OCI-M1 (cell line): ENCODE results near the gene IFI35.
A peak's percentile ranks its signal among the peaks of the same experiment; 100 is the strongest.
"Not testable (repeated sequence)": the region's sequence is repeated elsewhere in the genome, so short reads cannot be mapped to it uniquely, and the experiment has no call there.

ENCODE experiments used
- DNase-seq: peaks from one replicate; lab custom pipeline; 2025; lab: John Stamatoyannopoulos, UW

The IFI35 gene

DNA sequence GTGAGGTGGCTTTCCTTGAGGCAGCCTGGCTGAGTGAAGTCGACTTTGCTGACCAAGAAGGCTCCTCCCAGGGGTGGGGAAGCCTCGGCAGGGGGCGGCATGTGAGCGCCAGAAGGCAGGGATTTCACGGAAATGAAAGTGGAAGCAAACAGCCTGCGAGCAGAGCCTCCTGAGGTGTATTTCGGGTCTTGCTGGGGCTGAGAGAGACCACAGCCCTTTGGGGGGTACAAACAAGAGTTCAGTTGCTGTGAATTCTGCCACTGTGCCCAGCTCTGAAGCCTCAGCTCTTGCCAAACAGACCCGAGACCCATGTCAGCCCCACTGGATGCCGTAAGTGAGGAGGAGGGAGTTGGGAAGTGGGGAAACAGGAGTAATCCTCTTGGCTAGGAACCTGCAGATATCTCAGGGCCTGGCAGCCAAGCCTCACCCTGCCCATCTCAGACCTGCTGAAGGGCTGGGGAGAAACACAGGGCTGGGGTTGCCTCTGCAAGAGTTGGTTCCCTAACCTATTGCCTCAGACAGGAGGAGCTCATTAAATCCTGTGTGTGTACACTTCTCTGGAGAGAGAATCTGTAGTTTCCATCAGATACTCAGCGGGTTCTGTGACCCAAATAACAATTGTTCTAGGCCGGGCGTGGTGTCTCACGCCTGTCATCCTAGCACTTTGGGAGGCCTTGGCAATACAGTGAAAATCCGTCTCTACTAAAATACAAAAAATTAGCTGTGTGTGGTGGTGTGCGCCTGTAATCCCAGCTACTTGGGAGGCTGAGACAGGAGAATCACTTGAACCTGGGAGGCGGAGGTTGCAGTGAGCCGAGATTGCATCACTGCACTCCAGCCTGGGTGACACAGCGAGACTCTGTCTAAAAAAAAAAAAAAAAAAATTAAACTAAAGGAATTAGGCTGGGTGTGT lies at the start of gene IFI35:
Gene IFI35, plus strand, starts transcription at position 146 of the 913 bp plus-strand sequence. Its CDS starts 164 bp downstream, at position 310.
- DNase-seq = peak; percentile 94

DNA sequence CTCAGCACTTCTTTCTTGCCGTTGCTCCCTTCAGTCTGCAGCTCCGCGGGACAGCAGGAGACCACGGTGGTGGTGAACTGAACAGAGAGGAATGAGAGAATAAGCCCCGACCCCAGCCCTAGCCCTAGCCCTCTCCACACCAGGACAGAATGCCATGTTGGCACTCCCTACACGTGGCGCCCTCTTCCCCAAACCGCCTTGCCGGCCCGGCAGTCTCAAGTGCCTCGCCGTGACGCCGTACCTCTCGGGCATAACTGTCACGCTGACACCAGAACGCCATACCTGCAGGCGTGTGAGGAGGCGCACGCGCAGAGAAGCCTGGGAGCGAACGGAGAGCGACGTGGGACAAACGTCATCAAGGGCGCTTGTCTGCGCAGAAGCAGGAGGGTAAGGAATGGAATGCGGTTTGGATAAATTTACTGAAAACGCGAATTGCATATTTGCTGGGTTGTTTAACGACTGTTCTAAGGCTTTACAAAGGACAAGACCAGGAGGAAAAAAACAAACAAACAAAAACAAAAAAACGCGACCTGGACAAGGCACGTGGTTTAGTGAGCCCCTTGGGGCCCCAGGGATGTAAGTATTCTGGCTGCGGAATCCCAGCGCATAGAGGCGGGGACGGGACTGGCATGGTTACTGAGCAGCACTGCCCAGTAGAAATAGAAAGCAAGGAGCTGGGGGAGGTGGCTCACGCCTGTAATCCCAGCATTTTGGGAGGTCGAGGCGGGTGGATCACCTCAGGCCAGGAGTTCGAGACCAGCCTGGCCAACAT lies 42.2 kb upstream of the IFI35 start, which contains the start of gene AARSD1:
Gene AARSD1, minus strand, starts transcription at position 294 of the 772 bp plus-strand sequence. Its CDS starts 14 bp downstream, at position 280.
- peak; percentile 94 for DNase-seq

DNA sequence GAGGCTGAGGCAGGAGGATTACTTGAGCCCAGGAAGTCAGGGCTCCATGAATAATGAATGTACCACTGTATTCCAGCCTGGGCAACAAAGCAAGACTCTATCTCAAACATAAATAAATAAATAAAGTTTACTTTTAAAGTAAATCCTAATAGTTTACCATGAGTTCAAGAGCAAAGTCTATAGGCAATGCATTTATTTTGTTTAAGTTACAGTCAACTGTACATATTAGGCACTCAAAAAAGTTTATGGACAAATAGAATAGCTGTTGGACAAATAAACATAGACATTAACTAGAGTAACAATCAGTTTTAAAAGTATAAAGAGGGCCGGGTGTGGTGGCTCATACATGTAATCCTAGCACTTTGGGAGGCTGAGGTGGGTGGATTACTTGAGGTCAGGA lies 38.7 kb upstream of the IFI35 start:
- no peak for DNase-seq

DNA sequence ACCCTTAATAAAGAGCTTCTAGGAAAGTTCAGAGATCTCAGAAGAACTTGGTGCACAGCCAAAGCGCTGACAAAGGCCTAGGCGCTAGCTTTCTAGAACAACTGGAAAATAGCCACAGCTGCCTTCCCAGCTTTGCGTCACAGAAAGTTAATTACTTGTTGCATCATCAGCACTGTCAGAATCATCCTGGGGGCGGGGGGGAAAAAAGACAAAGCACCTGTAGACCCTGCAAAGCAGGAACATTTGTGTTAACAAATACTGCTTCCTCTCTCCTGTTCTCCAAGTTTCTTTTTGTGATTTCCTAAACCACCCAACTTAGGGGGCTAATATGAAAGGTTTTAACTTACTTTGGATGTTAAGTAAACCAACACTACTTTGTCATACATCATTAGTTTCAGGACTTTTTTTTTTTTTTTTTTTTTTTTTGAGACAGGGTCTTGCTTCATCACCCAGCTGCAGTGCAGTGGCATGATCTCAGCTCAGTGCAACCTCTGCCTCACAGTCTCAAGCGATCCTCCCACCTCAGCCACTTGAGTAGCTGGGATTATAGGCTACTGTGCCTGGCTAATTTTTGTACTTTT lies 37.5 kb upstream of the IFI35 start:
- DNase-seq = peak; percentile 63

DNA sequence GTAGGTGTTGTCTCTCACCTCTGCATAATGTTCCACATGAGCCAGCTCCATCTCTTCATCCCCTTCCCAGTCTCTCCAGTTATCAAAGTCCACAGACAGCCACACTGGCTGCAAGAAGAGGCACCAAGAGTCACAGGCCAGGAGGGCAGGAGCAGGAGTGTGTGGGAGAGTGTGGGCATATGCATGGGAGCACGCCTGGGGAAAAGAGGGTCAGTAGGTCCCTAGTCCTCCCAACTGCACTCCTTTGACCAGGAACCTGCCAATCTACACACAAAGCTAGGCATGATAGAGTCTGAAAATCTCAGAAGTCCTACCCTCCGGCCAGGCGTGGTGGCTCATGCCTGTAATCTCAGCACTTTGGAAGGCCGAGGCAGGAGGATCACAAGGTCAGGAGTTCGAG lies 35.0 kb upstream of the IFI35 start:
- DNase-seq = no peak

DNA sequence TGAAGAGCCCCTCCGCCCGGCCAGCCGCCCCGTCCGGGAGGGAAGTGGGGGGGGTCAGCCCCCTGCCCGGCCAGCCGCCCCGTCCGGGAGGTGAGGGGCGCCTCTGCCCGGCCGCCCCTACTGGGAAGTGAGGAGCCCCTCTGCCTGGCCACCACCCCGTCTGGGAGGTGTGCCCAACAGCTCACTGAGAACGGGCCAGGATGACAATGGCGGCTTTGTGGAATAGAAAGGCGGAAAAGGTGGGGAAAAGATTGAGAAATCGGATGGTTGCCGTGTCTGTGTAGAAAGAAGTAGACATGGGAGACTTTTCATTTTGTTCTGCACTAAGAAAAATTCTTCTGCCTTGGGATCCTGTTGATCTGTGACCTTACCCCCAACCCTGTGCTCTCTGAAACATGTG lies 33.3 kb upstream of the IFI35 start:
- DNase-seq = not testable (repeated sequence)

DNA sequence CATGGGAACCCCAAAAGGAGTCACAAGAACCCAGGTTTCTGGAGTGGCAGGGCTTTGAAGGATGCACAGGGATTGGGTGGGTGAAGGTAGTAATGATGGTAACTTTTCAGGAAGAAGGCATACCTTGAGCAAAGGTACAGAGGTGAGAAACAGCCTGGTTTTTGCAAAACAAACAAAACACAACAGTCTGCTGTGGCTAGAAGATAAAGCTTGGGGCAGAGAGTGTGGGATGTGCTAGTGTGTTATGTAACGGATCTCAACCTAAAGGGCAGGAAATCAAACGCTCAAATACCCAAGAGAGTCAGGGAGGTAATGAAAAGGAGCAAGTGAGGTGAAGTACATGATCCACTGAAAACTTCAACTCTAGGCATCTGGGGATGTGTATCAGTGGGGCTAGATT lies 31.3 kb upstream of the IFI35 start:
- DNase-seq = no peak

DNA sequence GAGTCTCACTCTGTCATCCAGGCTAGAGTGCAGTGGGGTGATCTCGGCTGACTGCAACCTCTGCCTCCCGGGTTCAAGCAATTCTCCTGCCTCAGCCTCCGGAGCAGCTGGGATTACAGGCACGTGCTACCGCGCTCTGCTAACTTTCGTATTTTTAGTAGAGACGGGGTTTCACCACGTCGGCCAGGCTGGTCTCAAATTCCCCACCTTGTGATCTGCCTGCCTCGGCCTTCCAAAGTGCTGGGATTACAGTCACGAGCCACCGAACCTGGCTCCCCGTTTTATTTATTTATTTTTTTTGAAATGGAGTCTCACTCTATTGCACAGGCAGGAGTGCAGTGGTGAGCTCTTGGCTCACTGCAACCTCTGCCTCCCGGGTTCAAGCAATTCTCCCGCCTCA lies 30.9 kb upstream of the IFI35 start:
- not testable (repeated sequence) for DNase-seq

DNA sequence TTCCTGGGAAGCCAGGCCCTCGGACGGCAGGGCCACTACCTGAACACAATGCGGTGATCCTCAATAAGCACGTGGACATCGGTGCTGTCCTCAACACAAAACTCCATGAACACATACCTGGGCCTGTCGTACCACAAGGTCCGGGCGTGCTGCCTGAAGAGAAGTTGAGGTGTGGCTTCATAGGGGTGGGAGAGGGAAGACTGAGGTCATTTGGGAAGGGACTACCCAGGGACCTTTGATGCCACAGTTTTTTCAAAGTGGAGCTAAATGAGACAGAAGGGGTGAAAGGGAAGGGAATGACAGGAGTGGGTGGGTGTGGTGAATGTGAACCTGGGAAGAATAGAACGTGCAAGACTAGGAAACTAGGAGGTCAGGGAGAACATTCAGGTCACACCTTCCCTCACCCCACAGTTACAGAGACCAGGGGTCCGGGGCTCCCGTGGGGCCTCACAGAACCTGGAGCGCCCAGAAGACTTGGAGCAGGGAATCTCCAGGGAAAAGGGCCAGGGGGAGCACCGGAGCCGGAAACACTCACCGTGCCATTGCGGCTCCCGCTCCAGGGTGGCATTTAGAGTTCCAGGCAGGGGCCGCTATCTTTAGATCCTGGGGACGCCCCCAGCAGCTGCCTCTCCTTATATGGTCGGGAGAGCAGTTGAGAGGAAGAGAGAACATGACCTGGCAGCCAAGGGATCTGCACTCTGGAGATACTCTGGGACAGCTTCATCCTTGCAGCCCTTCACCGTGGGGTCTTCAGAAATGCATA lies 26.9 kb upstream of the IFI35 start, which contains the start of gene PTGES3L:
Gene PTGES3L, minus strand, starts transcription at position 570 of the 763 bp plus-strand sequence. Its CDS starts 27 bp downstream, at position 543.
- DNase-seq = peak; percentile 80

DNA sequence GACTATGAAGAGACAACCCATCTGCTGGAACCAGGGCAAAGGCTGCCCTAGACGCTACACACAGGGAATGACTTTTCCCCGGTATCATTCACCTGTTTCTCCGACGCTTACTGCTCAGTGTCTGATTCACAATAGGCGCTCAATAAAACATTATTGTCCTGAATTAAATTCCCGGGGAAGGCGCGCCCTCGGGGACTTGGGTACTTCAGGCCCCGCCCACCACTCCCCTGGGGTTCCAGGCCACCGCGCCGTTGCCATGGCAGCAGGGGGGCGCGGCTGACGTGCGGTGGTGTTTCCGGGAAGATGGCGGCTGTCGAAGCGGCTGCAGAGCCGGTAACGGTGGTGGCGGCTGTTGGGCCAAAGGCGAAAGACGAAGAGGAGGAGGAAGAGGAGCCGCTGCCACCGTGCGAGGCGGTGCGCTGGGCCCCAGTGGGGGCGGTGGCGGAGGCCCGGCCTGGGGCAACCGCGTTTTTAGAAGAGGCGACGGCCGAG lies 26.3 kb upstream of the IFI35 start, which contains the start of gene RUNDC1:
Gene RUNDC1, plus strand, starts transcription at position 292 of the 492 bp plus-strand sequence. Its CDS starts 12 bp downstream, at position 304.
- DNase-seq = peak; percentile 88

DNA sequence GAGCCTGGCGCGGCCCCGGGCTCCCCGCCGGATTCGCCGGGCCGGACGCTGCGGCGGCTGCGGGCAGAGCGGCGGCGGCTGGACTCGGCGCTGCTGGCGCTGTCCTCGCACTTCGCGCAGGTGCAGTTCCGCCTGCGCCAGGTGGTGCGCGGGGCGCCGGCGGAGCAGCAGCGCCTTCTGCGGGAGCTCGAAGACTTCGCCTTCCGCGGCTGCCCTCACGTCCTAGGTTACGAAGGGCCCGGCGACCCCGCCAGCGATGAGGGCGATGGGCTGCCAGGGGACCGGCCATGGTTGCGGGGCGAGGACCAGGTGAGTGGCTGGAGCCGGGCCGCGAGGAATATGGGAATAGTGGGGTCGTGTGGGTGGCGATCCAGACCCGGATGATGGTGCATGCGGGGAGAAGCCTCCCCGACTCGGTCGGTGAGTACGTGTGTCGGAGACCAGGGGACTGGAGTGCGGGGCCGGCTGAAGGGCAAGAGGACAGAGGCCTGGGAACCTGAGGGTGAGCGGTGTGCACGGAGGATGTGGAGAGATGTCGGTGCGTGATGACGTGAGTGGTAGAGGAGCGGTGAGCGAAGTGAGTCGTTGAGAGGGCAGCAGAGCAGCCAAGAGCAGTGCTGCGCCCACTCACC lies 25.7 kb upstream of the IFI35 start:
- DNase-seq = peak; percentile 59

DNA sequence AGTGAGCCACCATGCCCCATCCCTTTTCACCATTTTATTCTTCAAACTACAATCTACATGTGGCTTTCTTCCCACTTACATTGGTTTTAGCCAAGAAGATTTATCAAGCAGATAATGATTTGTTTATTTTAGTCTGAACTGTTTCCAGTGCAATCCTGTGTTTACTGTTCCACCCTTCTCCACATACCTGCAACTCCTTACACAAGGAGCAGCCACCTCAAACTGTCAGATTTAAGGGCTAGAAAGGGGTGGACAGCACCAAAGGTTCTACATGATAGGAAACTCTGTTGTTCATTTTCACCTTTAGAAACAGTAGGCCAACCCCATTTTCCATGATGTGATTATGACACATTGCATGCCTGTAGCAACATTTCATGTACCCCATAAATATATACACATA lies 24.3 kb upstream of the IFI35 start:
- DNase-seq = no peak

DNA sequence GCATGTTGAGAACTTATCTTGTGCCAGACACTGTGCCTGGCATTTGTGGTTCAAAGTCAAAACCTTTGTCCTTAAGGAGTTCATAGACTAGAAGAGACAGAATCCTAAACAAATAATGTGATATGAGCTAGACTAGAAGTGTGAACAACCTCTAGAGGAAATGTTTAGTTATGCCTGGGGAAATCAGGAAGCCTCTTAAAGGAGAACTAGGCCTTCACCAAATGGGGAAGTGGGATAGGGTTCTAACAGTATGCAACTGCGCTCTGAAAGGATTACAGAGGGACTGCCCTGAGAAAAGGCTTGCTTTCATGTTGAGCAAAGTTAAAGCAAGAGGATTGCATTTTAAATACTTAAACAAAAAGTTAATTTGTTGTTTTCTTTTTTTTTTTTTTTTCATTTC lies 21.4 kb upstream of the IFI35 start:
- DNase-seq = peak; percentile 80

DNA sequence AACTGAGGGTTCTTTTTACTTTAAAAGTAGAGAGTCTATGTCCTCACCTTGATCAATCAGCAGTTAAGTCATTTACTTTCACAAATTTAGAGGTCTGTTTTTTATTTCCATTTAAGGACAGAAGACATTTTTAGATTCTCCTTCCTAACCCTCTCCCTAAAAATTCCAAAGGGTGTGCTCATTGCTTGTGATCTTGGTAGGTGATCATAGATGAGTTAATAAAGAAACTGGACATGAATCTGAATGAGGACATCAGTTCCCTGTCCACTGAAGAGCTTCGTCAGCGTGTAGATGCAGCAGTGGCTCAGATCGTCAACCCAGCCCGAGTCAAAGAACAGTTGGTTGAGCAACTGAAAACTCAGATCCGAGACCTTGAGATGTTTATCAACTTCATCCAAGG lies 17.4 kb upstream of the IFI35 start:
- DNase-seq = no peak

DNA sequence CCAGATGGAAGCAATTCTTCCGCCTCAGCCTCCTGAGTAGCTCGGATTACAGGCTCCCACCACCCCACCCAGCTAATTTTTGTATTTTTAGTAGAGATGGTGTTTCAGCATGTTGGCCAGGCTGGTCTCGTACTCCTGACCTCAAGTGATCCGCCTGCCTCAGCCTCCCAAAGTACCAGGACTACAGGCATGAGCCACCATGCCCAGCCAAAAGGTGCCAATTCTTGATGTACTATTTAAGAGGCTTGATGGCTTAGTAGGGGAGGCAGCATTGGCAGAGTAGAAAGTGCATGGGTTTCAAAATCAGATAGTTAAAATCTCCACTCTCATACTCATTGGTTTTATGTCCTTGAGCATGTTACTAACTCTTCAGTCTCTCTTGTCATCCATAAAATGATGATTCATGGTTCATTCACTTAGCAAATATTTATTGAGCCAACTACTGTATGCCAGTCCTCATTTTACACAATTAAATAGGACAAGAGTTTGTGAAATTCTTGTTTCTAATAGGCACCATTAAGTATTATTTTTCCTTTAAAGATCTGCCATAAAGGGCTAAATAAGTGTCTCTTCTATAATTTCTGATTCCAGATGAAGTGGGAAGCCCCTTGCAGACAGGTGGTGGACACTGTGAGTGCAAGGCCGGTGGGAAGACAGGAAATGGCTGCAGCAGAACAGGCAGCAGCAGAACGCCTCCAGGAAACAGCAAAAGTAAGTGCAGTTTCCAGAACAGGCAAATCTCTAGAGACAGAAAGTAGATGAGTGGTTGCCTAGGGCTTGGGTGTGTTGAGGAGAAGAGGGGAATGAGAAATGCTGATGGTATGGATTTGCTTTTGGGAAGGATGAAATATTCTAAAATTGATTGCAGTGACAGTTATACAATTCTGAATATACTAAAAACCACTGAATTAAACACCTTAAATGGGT lies 16.6 kb upstream of the IFI35 start:
- no peak for DNase-seq

DNA sequence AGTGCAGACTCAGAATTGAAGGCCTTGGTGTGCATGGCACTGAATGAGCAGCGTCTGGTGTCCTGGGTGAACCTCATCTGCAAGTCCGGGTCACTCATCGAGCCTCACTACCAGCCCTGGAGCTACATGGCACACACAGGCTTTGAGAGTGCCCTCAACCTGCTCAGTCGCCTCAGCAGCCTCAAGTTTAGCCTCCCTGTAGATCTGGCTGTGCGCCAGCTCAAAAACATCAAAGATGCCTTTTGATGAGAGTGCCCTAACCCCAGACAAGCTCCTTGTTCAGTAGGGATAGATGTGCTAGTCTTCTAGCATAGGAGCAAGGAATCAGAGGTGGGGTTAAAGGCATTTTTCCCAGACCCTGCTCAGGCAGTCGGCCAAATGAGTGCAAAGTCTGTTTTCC lies 15.1 kb upstream of the IFI35 start:
- no peak for DNase-seq

DNA sequence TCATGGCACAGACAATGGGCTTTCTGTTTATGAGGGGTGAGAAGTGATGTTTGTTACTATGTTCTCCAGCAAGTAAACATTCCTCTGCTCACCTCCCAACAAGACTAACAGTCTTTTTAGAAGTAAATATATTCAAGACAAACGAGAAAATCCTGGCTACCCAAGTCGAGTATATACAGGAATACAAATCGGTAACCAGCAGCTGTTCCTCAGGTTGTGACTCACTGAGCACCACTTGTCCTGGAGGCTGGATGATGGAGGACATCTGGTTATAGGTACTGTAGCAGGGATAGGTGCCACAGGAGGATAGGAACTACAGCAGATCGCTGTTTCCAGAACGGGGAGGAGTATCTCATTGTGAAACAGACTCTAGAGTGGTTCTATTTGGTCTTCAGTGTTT lies 13.7 kb upstream of the IFI35 start:
- DNase-seq = no peak

DNA sequence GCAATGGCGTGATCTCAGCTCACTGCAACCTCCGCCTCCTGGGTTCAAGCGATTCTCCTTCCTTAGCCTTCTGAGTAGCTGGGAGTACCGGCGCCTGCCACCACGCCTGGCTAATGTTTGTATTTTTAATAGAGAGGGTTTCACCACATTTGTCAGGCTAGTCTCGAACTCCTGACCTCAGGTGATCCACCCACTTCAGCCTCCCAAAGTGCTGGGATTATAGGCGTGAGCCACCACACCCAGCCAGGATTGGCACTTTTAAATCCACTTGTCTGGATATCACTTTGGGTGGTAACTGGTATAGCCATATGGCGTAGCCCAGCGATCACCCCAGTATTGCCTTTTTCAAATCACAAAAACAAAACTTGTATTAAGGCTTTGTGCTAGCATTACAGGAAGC lies 12.7 kb upstream of the IFI35 start:
- DNase-seq = not testable (repeated sequence)

DNA sequence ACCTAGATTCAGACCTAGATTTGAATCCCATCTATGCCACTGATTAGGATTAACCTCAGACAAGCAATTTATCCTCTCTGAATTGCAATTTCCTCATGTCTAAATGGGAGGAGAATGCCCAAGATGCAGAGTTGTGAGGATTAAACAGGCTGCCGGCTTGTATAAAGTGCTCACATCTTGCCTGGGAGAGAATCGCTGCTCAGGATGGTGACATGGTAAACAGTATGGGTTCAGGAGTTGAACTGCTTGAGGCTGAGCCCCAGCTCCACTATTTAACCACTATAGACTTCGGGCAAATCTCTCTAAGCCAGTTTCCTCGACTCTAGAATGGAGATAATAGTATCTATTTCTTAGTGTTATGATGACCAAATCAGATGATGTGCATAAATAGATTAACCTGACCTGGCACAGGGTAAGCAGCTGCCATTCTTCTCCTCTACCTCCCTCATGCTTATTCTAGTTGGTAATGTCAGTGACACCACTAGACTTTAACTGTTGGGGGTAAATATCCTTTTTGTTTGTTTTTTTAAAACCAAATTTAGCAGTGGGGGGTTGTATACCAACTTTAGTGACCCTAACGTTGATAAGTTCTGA lies 9.1 kb upstream of the IFI35 start:
- DNase-seq = peak; percentile 74
